ENCODE results near the gene RAB37. TPM values are rescaled to one million over a fixed set of nuclear protein-coding genes. Genes with fewer than 3 reads are reported as not detected.

Gene RAB37
- total and polyA plus RNA-seq, 5 donors: 1.1 to 3.4 (median 1.3) TPM

DNA sequence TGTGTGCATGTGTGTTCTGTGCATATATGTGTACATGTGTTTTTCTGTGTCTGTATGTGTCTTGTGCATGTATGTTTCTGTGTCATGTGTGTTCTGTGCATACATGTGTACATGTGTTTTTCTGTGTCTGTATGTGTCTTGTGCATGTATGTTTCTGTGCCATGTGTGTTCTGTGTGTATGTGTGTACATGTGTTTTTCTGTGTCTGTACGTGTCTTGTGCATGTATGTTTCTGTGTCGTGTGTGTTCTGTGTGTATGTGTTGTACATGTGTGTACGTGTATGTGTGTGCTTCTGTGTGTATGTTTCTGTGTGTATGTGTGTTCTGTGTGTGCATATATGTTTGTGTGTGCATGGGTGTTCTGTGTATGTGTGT is 8.4 kb upstream of the RAB37 start:
- DNase-seq: no peak
- intact Hi-C loops (cut with DNase I): no loop called here
- H3K4me1 ChIP-seq (ENCODE audit: control insufficient read depth, insufficient read depth, low read length): no peaks in the 10 kb centered on the region
- H3K27me3 ChIP-seq (ENCODE audit: control insufficient read depth, insufficient read depth): no peaks in the 10 kb centered on the region
- no peak overlapping the region for H3K27ac ChIP-seq (ENCODE audit: low read length)
- H3K9me3 ChIP-seq (ENCODE audit: control insufficient read depth, low read length): no peaks in the 10 kb centered on the region
- ATAC-seq: no peak
- no peak overlapping the region for H3K4me3 ChIP-seq (ENCODE audit: low read length)
- 92% methylated on average over 3 of the region's 3 CpGs for WGBS

- WGBS: 88% methylated on average over 5 of the region's 5 CpGs
- no peak for ATAC-seq
- no peak for DNase-seq
- Histone ChIP-seq H3K4me3 (ENCODE audit: low read length) (no peak overlapping the region), H3K27ac (ENCODE audit: low read length) (no peak overlapping the region), H3K9me3 (ENCODE audit: control insufficient read depth, low read length) (no peaks in the 10 kb centered on the region), H3K4me1 (ENCODE audit: control insufficient read depth, insufficient read depth, low read length) (no peaks in the 10 kb centered on the region), H3K27me3 (ENCODE audit: control insufficient read depth, insufficient read depth) (no peaks in the 10 kb centered on the region)
- intact Hi-C loops (cut with DNase I): no loop called here
These were observed 7.7 kb upstream of the RAB37 start for GRCh38 chr17:74729368-74729767.

DNA sequence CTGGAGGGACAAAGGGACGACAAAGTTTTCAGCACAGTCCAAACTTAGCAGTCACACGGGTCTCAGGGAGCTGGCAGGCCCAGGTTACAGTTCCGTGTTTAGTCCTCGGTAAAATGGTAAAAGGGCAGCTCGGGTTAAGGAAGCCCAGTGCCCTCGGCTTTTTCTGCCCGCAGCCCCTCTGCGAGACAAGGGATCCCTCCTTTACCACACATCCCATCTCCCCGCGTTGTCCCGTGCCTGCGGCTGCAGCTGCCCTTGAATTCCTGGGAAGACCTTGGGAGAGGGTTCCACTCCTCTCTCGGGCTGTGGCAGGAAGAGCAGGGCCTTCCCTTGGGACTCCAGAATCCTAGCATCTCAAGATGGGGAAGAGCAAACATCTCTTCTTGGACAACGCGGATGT is 7.2 kb upstream of the RAB37 start:
- intact Hi-C loops (cut with DNase I): no loop called here
- no peak overlapping the region for H3K4me3 ChIP-seq (ENCODE audit: low read length)
- H3K9me3 ChIP-seq (ENCODE audit: control insufficient read depth, low read length): no peaks in the 10 kb centered on the region
- H3K4me1 ChIP-seq (ENCODE audit: control insufficient read depth, insufficient read depth, low read length): no peaks in the 10 kb centered on the region
- H3K27me3 ChIP-seq (ENCODE audit: control insufficient read depth, insufficient read depth): no peaks in the 10 kb centered on the region
- 80% methylated on average over 15 of the region's 15 CpGs for WGBS
- DNase-seq (no peak), ATAC-seq (no peak)
- H3K27ac ChIP-seq (ENCODE audit: low read length): no peak overlapping the region

GRCh38 chr17:74730491-74731346 is 6.3 kb upstream of the RAB37 start:
- WGBS: 75% methylated on average over 16 of the region's 16 CpGs
- ATAC-seq (peak; percentile 14 to 35), DNase-seq (no peak)
- Histone ChIP-seq H3K4me1 (ENCODE audit: control insufficient read depth, insufficient read depth, low read length) (no peaks in the 10 kb centered on the region), H3K27ac (ENCODE audit: low read length) (no peak overlapping the region), H3K4me3 (ENCODE audit: low read length) (no peak overlapping the region), H3K27me3 (ENCODE audit: control insufficient read depth, insufficient read depth) (no peaks in the 10 kb centered on the region), H3K9me3 (ENCODE audit: control insufficient read depth, low read length) (no peaks in the 10 kb centered on the region)
- intact Hi-C loops (cut with DNase I): no loop called here

GRCh38 chr17:74731347-74731605 is 5.8 kb upstream of the RAB37 start:
- WGBS: 70% methylated on average over 4 of the region's 4 CpGs
- Histone ChIP-seq H3K27me3 (ENCODE audit: control insufficient read depth, insufficient read depth) (no peaks in the 10 kb centered on the region), H3K9me3 (ENCODE audit: control insufficient read depth, low read length) (no peaks in the 10 kb centered on the region), H3K4me1 (ENCODE audit: control insufficient read depth, insufficient read depth, low read length) (no peaks in the 10 kb centered on the region), H3K27ac (ENCODE audit: low read length) (no peak overlapping the region), H3K4me3 (ENCODE audit: low read length) (no peak overlapping the region)
- DNase-seq (no peak), ATAC-seq (no peak)
- intact Hi-C loops (cut with DNase I): no loop called here

DNA sequence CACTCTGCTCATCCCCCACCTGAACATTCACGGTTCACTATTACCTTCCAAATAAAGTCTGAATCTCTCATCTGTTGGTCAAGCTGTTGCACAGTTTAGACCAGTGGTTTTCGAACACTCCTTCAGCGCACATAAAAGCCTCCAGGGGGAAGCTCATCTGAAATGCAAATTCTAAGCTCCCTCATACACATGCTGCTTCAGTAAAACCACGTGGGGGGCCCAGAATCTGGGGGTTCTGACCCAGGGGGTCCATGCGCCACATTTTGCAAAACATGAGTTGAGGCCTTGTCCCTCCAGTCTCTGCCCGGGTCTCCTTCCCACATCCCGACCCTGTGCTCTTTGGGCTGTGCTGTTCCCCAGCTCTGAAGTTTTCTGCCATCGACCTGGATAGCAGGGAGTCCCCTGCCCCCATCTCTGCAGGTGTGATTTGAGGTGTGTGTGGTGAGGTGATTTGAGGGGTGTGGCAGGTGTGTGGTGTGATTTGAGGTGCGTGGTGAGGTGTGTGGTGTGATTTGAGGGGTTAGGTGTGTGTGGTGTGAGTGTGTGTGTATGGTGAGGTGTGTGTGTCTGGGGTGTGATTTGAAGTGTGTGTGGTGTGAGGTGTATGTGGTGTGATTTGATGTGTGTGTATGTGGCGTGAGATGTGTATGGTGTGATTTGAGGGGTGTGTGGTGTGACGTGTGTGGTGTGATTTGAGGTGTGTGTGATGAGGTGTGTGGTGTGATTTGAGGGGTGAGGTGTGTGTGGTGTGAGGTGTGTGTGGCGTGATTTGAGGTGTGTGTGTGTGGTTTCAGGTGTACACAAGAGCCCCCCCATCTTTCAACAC is 4.8 kb upstream of the RAB37 start:
- H3K4me3 ChIP-seq (ENCODE audit: low read length): no peak overlapping the region
- intact Hi-C loops (cut with DNase I): no loop called here
- no peaks in the 10 kb centered on the region for H3K9me3 ChIP-seq (ENCODE audit: control insufficient read depth, low read length)
- no peak overlapping the region for H3K27ac ChIP-seq (ENCODE audit: low read length)
- H3K4me1 ChIP-seq (ENCODE audit: control insufficient read depth, insufficient read depth, low read length): no peaks in the 10 kb centered on the region
- no peaks in the 10 kb centered on the region for H3K27me3 ChIP-seq (ENCODE audit: control insufficient read depth, insufficient read depth)
- 77% methylated on average over 12 of the region's 12 CpGs for WGBS
- DNase-seq (no peak), ATAC-seq (no peak)

- DNase-seq (no peak), ATAC-seq (no peak)
- intact Hi-C loops (cut with DNase I): no loop called here
- no peaks in the 10 kb centered on the region for H3K27me3 ChIP-seq (ENCODE audit: control insufficient read depth, insufficient read depth)
- no peak overlapping the region for H3K4me3 ChIP-seq (ENCODE audit: low read length)
- H3K4me1 ChIP-seq (ENCODE audit: control insufficient read depth, insufficient read depth, low read length): no peaks in the 10 kb centered on the region
- no peaks in the 10 kb centered on the region for H3K9me3 ChIP-seq (ENCODE audit: control insufficient read depth, low read length)
- 68% methylated on average over 9 of the region's 9 CpGs for WGBS
- H3K27ac ChIP-seq (ENCODE audit: low read length): no peak overlapping the region
These were observed 3.5 kb upstream of the RAB37 start for GRCh38 chr17:74733365-74734122.

GRCh38 chr17:74734256-74734655 is 2.8 kb upstream of the RAB37 start:
- DNase-seq: no peak
- H3K27ac ChIP-seq (ENCODE audit: low read length): no peak overlapping the region
- H3K9me3 ChIP-seq (ENCODE audit: control insufficient read depth, low read length): no peaks in the 10 kb centered on the region
- no peaks in the 10 kb centered on the region for H3K4me1 ChIP-seq (ENCODE audit: control insufficient read depth, insufficient read depth, low read length)
- WGBS: 94% methylated on average over 3 of the region's 3 CpGs
- intact Hi-C loops (cut with DNase I): no loop called here
- H3K4me3 ChIP-seq (ENCODE audit: low read length): no peak overlapping the region
- H3K27me3 ChIP-seq (ENCODE audit: control insufficient read depth, insufficient read depth): no peaks in the 10 kb centered on the region
- ATAC-seq: no peak

DNA sequence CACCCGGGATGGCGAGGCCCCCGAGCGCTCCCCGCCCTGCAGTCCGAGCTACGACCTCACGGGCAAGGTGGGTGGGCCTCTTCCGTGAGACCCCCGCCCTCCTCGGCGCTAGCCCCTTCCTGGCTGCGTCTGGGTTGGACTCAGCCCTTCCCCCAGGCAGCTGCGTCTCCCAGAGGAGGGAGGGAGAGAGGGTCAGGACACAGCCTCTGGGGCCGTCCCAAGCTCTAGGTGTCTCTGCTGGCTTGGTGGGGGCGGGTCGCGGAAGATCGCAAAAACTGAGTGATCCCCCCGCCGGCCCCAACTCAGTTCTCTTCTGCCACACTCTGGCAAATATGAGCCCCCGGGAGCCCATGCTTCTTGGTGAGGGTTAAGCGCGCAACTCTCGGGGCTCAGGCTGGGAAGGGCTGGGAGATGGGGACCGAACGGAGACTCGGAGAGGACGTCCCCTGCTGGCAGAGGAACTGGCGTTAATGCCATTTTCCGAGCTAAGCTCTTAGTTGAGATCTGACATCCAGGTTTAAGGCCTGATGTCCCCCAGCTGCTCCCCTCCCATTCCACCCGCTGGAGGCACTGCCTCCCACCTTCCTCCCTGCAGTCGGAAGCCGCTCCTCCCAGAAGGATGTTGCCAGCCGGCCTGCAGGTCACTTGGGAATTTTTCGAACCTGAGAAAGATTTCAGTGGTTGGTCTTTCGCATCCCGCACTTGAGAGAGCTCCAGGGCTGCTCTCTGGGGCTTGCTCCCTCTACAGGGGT is 419 bp downstream of the RAB37 start:
- ATAC-seq (peak; percentile 8 to 25), DNase-seq (peak in 2 of 3 donors; percentile 71 to 73)
- Histone ChIP-seq H3K27me3 (ENCODE audit: control insufficient read depth, insufficient read depth) (no peaks in the 10 kb centered on the region), H3K4me1 (ENCODE audit: control insufficient read depth, insufficient read depth, low read length) (no peaks in the 10 kb centered on the region), H3K9me3 (ENCODE audit: control insufficient read depth, low read length) (no peaks in the 10 kb centered on the region), H3K27ac (ENCODE audit: low read length) (no peak overlapping the region), H3K4me3 (ENCODE audit: low read length) (peak overlapping the region; percentile 23)
- intact Hi-C loops (cut with DNase I): loop anchor here in 2 of 4 donors (5.0 kb wide), 1 partner anchor 80 kb away; no protein-coding TSS in a partner anchor
- WGBS: 3% methylated on average over 38 of the region's 38 CpGs

- intact Hi-C loops (cut with DNase I): loop anchor here in 2 of 4 donors (5.0 kb wide), 1 partner anchor 81 kb away; no protein-coding TSS in a partner anchor
- WGBS: 33% methylated on average over 16 of the region's 16 CpGs
- Histone ChIP-seq H3K27me3 (ENCODE audit: control insufficient read depth, insufficient read depth) (no peaks in the 10 kb centered on the region), H3K9me3 (ENCODE audit: control insufficient read depth, low read length) (no peaks in the 10 kb centered on the region), H3K4me3 (ENCODE audit: low read length) (peak overlapping the region; percentile 23), H3K27ac (ENCODE audit: low read length) (no peak overlapping the region), H3K4me1 (ENCODE audit: control insufficient read depth, insufficient read depth, low read length) (no peaks in the 10 kb centered on the region)
- DNase-seq (peak in 2 of 3 donors; percentile 77 to 81), ATAC-seq (peak; percentile 24 to 36)
These were observed 1.3 kb downstream of the RAB37 start for GRCh38 chr17:74738051-74738996.

Measured in right cardiac atrium (tissue), 5 donors.